T-helper 1 cell treated with Interleukin-12 subunit alpha and Interleukin-12 subunit beta and Interleukin-4 antibody, amounts not matched to agents 30 ng/mL and 1 ng/mL, for 36 hours (primary cell): ENCODE results near the gene HAUS7. TPM values are rescaled to one million over a fixed set of nuclear protein-coding genes. Genes with fewer than 3 reads are reported as not detected.

Experiments
- intact Hi-C: fragments of 100-400 bp; cut with micrococcal nuclease; formaldehyde crosslinking; loops from one replicate; pipeline ENCODE4 v1.15.1; 2024
- total RNA-seq: library from RNA; stranded (reverse); gene quantifications from 2 replicates; pipeline ENCODE4 v1.2.3, GENCODE V29; 2022

Gene HAUS7
- total RNA-seq = 41.9 and 42.1 TPM in 2 replicates

- intact Hi-C loops = loop anchor here (1.0 to 10.0 kb wide), 13 partner anchors 37 to 640 kb away; partner anchors contain the start of genes ABCD1, BCAP31, CCNQ and CETN2
Measured at GRCh38 chrX:153470411-153471363, at the start of gene HAUS7. Gene HAUS7, minus strand, starts transcription at chrX:153470576. Its CDS starts 19 bp downstream, at chrX:153470557.

GRCh38 chrX:153519569-153520286, 49.4 kb upstream of the HAUS7 start:
- intact Hi-C loops = no loop called here

- intact Hi-C loops = no loop called here
Measured at GRCh38 chrX:153517946-153518834, 47.8 kb upstream of the HAUS7 start.

- intact Hi-C loops = no loop called here
Measured at GRCh38 chrX:153517423-153517822, 47.0 kb upstream of the HAUS7 start, which contains the start of gene ATP2B3. Gene ATP2B3, plus strand, starts transcription at chrX:153517642. Its CDS starts 18,606 bp downstream, at chrX:153536248.

- intact Hi-C loops = no loop called here
Measured at GRCh38 chrX:153516073-153516472, 45.7 kb upstream of the HAUS7 start.

GRCh38 chrX:153515435-153515834, 45.1 kb upstream of the HAUS7 start:
- intact Hi-C loops = no loop called here

- intact Hi-C loops = no loop called here
Measured at GRCh38 chrX:153514259-153514658, 43.9 kb upstream of the HAUS7 start.

GRCh38 chrX:153513265-153513664, 42.9 kb upstream of the HAUS7 start:
- intact Hi-C loops = no loop called here

- intact Hi-C loops = no loop called here
Measured at GRCh38 chrX:153512501-153512893, 42.1 kb upstream of the HAUS7 start.

- intact Hi-C loops = no loop called here
Measured at GRCh38 chrX:153511784-153512500, 41.6 kb upstream of the HAUS7 start.

GRCh38 chrX:153510383-153510782, 40.0 kb upstream of the HAUS7 start:
- intact Hi-C loops = no loop called here

- intact Hi-C loops = no loop called here
Measured at GRCh38 chrX:153509592-153509991, 39.2 kb upstream of the HAUS7 start.

GRCh38 chrX:153507484-153508178, 37.3 kb upstream of the HAUS7 start:
- intact Hi-C loops = loop anchor here (1.0 kb wide), 6 partner anchors 36 to 566 kb away; no protein-coding TSS in a partner anchor

- intact Hi-C loops = no loop called here
Measured at GRCh38 chrX:153505361-153505760, 35.0 kb upstream of the HAUS7 start.

- intact Hi-C loops = no loop called here
Measured at GRCh38 chrX:153504445-153505016, 34.2 kb upstream of the HAUS7 start.

GRCh38 chrX:153502796-153503195, 32.4 kb upstream of the HAUS7 start:
- intact Hi-C loops = no loop called here

- intact Hi-C loops = no loop called here
Measured at GRCh38 chrX:153502131-153502530, 31.8 kb upstream of the HAUS7 start.

- intact Hi-C loops = no loop called here
Measured at GRCh38 chrX:153501530-153501929, 31.2 kb upstream of the HAUS7 start.

- intact Hi-C loops = no loop called here
Measured at GRCh38 chrX:153500676-153501280, 30.4 kb upstream of the HAUS7 start.
